ENCODE data around the gene WRNIP1. TPM values are rescaled to one million over a fixed set of nuclear protein-coding genes. Genes with fewer than 3 reads are reported as not detected.

Gene WRNIP1
- total RNA-seq, 4 donors from 2014 or later = 62.6 to 89.4 (median 76.2) TPM

GRCh38 chr6:2734488-2735166 is 30.6 kb upstream of the WRNIP1 start:
- H3K4me3 ChIP-seq = no peak overlapping the region
- no peak for DNase-seq (ENCODE audit: low spot score in 2 of 2)
- TF ChIP-seq EP300 (IDR thresholded peaks at IDR 0.05) (no peak), POLR2A (IDR thresholded peaks at IDR 0.05) (no peak), CTCF (IDR thresholded peaks at IDR 0.05) (no peak)
- H3K9me3 ChIP-seq = no peaks in the 10 kb centered on the region
- no peak overlapping the region for H3K27ac ChIP-seq
- 79 to 83% methylated on average over 2 of the region's 2 CpGs for WGBS, 2 donors
- H3K27me3 ChIP-seq = no peaks in the 10 kb centered on the region
- H3K4me1 ChIP-seq = peaks cover 0 to 50% (median 16%) of the 10 kb centered on the region in 4 donors
- H3K36me3 ChIP-seq = no peaks in the 10 kb centered on the region

GRCh38 chr6:2737885-2738284 is 27.3 kb upstream of the WRNIP1 start:
- no peaks in the 10 kb centered on the region for H3K27me3 ChIP-seq
- TF ChIP-seq CTCF (IDR thresholded peaks at IDR 0.05) = no peak
- WGBS, 2 donors = 20 to 38% methylated on average over 3 of the region's 3 CpGs
- no peak overlapping the region for H3K4me3 ChIP-seq
- no peak overlapping the region for H3K27ac ChIP-seq
- DNase-seq (ENCODE audit: low spot score in 2 of 2) = no peak
- H3K9me3 ChIP-seq = no peaks in the 10 kb centered on the region
- H3K36me3 ChIP-seq = no peaks in the 10 kb centered on the region
- peaks cover 0 to 18% (median 8%) of the 10 kb centered on the region in 4 donors for H3K4me1 ChIP-seq

- no peak for TF ChIP-seq EP300 (IDR thresholded peaks at IDR 0.05)
- TF ChIP-seq CTCF (IDR thresholded peaks at IDR 0.05) = peak; percentile 46 to 65 (median 52)
- Histone ChIP-seq H3K27me3 (no peaks in the 10 kb centered on the region), H3K27ac (no peak overlapping the region), H3K4me1 (peaks cover 0 to 12% (median 2%) of the 10 kb centered on the region in 4 donors), H3K9me3 (no peaks in the 10 kb centered on the region), H3K4me3 (no peak overlapping the region), H3K36me3 (no peaks in the 10 kb centered on the region)
- DNase-seq (ENCODE audit: low spot score in 2 of 2) = peak in 1 of 2 donors; percentile 54
- WGBS, 2 donors = 28 to 34% methylated on average over 5 of the region's 5 CpGs
Observed at GRCh38 chr6:2738373-2738979, 26.7 kb upstream of the WRNIP1 start.

- no peak overlapping the region for H3K27ac ChIP-seq
- 85 to 96% methylated on average over 4 of the region's 4 CpGs for WGBS, 2 donors
- no peaks in the 10 kb centered on the region for H3K9me3 ChIP-seq
- no peaks in the 10 kb centered on the region for H3K36me3 ChIP-seq
- TF ChIP-seq CTCF (IDR thresholded peaks at IDR 0.05) (no peak), POLR2A (IDR thresholded peaks at IDR 0.05) (no peak), EP300 (IDR thresholded peaks at IDR 0.05) (no peak)
- peaks cover 0 to 8% (median 0%) of the 10 kb centered on the region in 4 donors for H3K4me1 ChIP-seq
- no peaks in the 10 kb centered on the region for H3K27me3 ChIP-seq
- H3K4me3 ChIP-seq = no peak overlapping the region
- no peak for DNase-seq (ENCODE audit: low spot score in 2 of 2)
Observed at GRCh38 chr6:2739335-2739734, 25.9 kb upstream of the WRNIP1 start.

GRCh38 chr6:2740581-2740980 is 24.6 kb upstream of the WRNIP1 start:
- H3K27ac ChIP-seq = no peak overlapping the region
- 78 to 88% methylated on average over 5 of the region's 5 CpGs for WGBS, 2 donors

More at GRCh38 chr6:2740581-2740980, 24.6 kb upstream of the WRNIP1 start:
- Histone ChIP-seq H3K4me3 (no peak overlapping the region), H3K27me3 (no peaks in the 10 kb centered on the region), H3K36me3 (no peaks in the 10 kb centered on the region), H3K9me3 (no peaks in the 10 kb centered on the region), H3K4me1 (peaks cover 0 to 8% (median 0%) of the 10 kb centered on the region in 4 donors)
- DNase-seq (ENCODE audit: low spot score in 2 of 2) = no peak
- TF ChIP-seq POLR2A (IDR thresholded peaks at IDR 0.05) (no peak), CTCF (IDR thresholded peaks at IDR 0.05) (no peak), EP300 (IDR thresholded peaks at IDR 0.05) (no peak)
